Activated effector memory CD4-positive, alpha-beta T cell treated with anti-CD3 and anti-CD28 coated beads, Interleukin-2, amount 50 U/mL, for 16 hours (primary cell): ENCODE data around the gene MYO10.
"Not testable (repeated sequence)": the region's sequence is repeated elsewhere in the genome, so short reads cannot be mapped to it uniquely, and the experiment has no call there.

Source experiments
- DNase-seq: peaks from one replicate; pipeline ENCODE4 v3.0.0-alpha.2; 2020

The MYO10 gene

DNA sequence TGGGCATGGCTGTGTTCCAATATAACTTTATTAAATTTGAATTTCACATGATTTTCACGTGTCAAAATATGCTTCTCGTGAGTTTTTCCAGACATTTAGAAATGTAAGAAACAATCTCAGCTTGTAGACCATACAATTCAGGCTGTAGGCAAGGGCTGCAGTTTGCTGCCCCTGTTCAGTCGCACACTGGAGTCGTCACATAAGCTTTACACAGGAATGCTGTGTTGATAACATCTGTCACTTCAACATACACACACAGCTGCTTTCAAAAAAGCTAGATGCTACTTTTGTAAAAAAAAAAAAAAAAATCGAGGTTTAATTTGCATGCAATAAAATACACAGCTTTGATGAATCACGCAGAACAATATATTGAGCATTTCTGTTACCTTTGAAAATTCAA lies 77.9 kb downstream of the MYO10 start:
- DNase-seq, result no peak

GRCh38 chr5:16857635-16858034 lies 78.5 kb downstream of the MYO10 start:
- DNase-seq, result no peak

- DNase-seq, result no peak
Observed at GRCh38 chr5:16856531-16856930, 79.6 kb downstream of the MYO10 start.

- no peak for DNase-seq
Observed at GRCh38 chr5:16855898-16856297, 80.2 kb downstream of the MYO10 start.

DNA sequence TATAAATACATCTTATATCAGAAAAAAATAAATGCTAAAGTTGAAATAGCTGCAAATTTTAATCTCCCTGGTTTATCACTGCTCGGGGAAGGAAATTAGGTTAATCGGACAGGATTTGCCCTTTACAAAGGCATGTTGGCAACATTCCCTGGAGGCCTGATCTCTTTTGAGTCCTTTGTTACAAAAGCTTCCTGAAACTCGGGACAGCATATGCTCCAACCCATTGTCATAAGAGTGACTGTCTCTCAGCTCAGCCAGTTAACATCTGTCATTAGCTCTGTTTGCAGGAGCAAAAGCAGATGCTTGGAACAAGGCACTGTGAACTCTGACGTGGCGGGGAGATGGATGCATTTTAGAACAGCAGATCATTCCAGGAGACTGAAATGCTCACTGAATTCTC lies 80.6 kb downstream of the MYO10 start:
- no peak for DNase-seq

GRCh38 chr5:16854351-16854750 lies 81.7 kb downstream of the MYO10 start:
- no peak for DNase-seq

DNA sequence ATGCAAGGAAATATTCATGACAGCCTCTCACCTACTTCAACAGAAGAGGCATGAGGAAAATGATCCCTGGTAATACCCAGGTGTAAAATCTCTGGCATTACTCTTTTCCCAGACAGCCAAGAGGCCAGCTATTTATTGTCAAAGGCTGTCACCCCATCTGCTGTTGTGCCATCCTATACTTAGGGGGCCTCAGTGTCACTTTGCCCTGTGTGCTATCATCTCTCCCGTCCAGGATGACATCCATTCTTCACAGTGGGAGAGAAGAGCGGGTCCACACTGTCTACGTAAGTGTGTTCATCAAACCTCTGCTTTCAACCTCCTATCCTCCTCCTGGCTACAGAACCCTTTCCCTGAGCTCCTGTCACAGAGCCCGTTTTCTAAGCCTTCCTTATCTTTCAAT lies 82.6 kb downstream of the MYO10 start:
- DNase-seq, result no peak

DNA sequence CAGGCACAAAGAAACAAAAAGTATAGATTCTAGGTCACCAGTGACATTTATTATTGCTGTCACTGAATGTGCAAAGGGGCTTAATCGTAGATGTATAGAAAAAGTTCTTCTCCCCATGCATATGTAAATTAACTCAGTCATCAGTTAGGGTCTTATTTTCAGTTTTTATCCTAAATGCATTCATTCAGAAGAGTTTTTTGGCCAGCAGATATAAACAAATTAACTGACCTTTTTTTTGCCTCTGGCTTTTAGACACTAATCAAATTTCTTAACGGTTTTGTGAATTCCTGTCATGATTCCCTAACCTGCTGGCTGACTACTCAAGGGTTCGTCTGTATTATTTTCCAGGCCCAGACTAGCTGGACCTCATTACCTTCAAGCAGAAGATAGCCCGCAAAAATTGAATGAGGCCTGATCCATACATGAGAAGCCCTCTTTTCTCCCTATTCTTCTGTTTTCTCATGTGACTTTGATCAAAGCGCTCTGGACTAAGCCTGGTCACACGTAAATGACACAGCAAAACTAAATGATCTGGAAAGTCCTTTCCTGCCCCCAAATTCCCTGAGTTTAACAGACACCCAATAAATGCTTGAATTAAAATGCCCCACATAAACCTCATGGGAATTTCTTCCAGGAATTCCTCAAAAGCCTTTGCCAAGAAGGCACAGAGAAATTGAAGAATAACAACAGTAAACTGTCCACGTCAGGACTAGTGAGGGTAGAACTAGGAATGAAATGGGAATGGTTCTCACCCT lies 83.7 kb downstream of the MYO10 start:
- no peak for DNase-seq

DNA sequence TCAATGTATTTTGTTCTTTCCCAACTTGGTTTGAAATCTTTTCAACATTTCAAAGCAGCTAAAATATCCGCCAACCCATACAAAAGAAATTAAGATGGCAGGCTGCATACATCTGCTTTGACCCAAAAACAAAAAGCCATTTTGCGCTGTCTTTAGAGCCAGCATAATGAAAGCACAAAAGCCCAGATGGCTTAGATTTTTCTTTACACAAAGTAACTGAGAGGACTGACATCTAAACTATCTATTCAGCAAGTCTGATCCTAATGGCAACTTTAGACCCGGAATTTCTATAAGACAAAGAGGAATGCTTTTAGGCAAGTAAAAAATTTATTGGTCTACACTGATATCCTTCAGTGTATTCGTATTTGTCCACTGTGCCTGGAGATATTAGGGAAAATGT lies 86.3 kb downstream of the MYO10 start:
- no peak for DNase-seq

- no peak for DNase-seq
Observed at GRCh38 chr5:16849181-16849580, 86.9 kb downstream of the MYO10 start.

DNA sequence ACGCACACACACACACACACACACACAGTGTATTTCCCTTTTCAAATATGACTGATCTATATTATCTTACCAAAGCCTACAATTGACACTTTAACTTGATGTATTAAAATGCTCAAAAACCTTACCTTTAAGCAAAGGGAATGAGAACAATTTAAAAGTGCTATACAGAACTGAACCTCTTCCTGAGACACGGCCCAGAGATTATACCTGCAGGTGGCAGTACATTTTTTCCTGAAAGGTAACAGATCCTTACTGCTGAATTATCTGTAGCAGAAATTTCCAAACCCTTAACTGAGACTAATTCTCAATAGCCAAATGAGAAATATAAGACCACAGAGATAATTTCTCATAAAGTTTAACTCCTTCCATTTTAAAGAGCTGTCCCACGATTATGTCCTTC lies 91.1 kb downstream of the MYO10 start:
- DNase-seq, result no peak

GRCh38 chr5:16842896-16843295 lies 93.2 kb downstream of the MYO10 start:
- no peak for DNase-seq

DNA sequence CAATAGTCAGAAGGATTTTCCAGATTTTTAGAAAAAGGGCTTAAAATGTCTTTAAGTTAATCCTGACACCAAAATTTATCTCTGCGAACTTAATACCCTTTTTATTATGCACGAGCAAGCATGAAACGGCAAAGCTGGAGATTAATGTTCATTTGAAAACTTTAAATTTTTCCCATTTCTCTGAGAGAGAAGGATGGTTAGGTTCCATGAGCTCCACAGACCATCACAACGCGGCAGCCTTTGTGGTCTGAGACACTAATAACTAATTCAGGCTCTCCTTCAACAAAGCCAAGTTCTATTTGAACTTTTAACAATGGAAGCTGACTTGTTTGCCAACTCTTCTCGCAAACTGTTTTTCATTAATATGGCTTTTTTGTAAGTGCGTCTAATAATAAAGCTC lies 94.7 kb downstream of the MYO10 start:
- no peak for DNase-seq

DNA sequence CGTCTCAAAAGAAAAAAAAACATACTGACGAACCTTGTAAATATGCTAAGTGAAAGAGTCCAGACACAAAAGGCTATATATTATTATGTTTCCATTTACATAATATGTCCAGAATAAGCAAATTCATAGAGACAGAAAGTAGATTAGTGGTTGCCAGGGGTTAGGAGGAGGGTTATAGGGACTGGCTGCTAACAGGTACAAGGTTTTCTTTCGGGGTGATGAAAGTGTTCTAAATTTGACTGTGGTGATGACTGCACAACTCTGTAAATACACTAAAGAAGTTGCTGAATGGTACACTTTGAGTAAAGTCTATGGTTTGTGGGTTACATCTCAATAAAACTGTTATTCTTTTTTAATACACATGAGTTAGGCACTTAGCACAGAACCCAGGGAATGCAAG lies 98.8 kb downstream of the MYO10 start:
- no peak for DNase-seq

DNA sequence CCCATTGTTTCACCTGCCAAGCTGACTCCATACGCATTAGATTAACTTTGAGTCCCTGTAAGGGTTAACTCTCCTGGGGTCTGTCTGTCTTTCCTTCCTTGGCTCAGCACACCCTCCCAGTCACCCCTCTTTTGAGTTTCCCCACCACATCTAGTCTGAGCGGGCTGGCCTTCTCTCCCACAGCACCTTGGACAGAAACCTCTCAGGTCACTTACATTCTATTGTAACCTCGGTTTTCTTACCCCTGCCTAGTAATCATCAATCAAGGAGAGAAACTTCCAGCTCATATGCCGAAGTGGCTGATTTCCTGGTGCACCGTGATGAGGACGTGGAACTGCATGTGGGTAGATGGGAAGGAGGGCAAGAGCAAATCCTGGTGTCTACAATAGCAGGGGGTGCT lies 102.1 kb downstream of the MYO10 start:
- no peak for DNase-seq

- not testable (repeated sequence) for DNase-seq
Observed at GRCh38 chr5:16831326-16831725, 104.8 kb downstream of the MYO10 start.

DNA sequence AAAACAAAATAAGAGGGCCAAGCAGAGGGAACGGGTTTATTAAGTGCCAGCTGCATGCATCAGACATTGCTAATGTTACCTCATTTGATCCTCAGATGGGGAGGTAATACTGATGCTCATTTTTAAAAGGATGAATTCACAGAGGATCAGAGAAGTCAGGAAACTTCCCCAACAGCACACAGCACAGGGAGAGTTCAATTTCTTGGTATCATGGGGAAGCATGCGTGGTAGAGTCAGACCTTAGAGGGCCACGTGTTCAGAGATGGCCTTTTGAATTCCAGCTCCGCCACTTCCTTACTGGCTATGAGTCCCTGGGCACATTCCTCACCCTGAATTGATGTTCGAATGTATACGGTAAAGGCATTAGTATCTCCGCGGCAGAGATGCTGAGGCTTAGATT lies 108.3 kb downstream of the MYO10 start:
- no peak for DNase-seq

DNA sequence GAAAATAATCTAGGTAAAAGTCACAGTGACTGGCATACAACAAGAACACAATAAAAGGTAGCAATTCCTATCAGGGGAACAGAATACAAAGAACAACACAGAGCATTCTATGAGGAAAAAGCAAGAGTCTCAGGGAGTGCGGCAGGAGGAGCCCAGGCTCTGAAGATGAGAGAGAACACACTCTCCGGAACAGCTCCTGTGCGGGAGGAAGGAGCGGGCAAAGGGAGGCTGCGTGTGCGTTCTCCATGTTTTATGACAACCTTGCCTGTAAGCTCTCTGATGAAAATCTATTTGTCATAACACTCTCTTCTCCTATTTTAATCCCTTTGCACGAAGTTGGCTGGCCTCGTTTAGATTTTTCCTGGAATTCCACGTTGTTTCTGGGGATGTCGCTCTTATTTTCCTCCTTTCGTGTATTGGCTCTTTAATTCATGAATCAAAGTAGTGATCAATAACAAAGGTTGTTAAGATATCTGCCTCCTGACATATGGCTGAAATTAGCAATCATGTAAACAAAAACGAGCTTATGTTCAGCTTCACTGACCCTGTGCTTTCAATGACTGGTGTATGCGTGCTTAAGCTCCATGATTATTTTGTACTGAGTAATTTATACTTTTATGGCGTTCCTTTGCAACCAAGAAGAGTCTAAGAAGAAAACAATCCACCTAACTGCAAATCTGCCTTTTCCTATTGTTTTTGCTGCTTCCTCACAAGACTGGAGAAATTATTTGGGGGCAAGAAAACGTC lies 109.5 kb downstream of the MYO10 start:
- no peak for DNase-seq

GRCh38 chr5:16819522-16820167 lies 116.4 kb downstream of the MYO10 start:
- DNase-seq, result no peak

DNA sequence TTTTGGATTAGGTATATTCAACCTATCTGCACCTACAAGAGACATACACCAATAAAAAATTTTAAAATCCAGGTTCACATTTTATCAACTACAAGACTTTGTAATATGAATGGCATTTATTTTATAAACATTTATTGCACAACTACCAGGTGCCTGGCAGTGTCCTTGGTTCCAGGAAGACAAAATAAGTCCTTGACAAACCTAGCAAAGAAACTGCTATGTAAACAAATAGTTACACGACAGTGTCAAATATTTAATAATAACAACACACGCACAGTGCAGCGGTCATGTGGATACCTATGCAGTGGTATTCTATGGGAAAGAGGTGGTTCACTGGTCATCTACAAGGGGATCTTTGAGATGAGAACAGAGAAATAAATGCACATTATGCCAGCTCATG lies 120.7 kb downstream of the MYO10 start:
- DNase-seq, result no peak

DNA sequence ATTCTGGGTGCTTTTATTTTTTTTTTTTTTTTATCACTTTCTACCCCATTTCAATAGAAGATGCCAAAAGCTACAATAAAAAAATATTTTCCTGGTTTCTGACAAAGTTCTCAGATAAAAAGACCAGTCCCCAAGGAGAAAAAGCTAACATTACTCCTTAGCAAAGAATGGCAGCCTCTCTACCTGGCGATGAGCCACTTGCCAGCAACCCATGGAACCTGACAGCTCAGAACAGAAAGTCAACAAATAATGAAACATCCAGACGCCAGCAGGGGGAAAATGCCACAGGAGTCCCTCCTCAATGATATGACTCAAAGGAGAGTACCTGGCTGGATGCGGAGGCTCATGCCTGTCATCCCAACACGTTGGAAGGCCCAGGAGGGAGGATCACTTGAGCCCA lies 123.2 kb downstream of the MYO10 start:
- no peak for DNase-seq

DNA sequence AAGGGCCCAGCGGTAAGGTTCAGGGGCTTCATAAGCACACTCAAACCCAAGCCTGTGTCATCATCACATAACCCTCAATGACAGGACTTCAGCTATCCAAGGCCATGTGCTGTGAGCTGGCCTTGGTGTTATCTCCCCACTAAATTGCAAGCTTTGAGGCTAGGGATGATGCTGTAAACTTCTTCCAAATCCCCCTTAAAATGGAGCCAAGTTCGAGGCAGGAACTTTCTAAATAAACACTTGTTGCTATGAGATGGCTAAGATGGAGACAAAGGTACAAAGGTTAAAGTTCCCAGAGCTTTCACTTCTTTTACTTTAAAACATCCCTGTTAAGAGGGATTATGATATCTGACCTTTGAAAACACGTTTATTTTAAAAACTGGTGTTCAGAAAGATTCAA lies 123.6 kb downstream of the MYO10 start:
- no peak for DNase-seq

- DNase-seq, result no peak
Observed at GRCh38 chr5:16810208-16810854, 125.8 kb downstream of the MYO10 start.
